DMS79 treated with DMSO at 0.1 percent for 48 hours (cell line): ENCODE measurements around the gene RLN2.

Experiments used
- DNase-seq: peaks from one replicate; lab custom pipeline; 2025; lab: John Stamatoyannopoulos, UW

RLN2 gene

DNA sequence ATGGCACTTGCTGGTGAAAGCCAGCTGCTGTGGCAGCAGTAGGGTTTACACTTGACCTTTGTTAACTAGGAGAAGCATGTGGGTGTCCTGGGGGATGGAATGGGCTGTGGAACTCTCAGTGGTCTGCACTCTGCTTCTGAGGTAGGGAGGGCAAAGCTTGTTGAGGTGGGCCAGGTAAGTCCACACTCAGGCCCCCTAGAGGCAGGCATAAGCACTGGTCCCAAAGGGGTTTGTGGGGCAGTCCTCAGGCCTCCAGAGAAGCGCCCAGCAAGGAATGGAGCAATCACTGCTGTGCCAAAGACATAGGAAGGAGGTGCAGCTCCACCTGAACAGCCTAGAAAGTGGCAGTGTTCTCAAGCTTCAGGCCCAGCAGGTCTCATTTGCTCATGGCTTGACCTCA is 38.6 kb downstream of the RLN2 start:
- no peak for DNase-seq

DNA sequence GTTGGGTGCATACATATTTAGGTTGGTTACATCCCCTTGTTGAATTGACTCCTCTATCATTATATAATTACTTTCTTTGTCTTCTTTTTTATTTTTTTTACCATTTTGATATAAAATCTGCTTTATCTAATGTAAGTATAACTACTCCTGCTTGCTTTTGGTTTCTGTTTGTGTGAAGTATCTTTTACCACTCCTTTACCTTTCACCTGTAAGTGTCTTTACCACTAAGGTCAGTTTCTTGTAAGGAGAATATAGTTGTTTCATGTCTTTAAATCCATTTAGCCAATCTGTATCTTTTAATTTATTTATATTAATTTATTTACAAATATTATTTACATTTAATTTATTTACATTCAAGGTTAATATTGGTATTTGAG is 40.3 kb downstream of the RLN2 start:
- DNase-seq: no peak

DNA sequence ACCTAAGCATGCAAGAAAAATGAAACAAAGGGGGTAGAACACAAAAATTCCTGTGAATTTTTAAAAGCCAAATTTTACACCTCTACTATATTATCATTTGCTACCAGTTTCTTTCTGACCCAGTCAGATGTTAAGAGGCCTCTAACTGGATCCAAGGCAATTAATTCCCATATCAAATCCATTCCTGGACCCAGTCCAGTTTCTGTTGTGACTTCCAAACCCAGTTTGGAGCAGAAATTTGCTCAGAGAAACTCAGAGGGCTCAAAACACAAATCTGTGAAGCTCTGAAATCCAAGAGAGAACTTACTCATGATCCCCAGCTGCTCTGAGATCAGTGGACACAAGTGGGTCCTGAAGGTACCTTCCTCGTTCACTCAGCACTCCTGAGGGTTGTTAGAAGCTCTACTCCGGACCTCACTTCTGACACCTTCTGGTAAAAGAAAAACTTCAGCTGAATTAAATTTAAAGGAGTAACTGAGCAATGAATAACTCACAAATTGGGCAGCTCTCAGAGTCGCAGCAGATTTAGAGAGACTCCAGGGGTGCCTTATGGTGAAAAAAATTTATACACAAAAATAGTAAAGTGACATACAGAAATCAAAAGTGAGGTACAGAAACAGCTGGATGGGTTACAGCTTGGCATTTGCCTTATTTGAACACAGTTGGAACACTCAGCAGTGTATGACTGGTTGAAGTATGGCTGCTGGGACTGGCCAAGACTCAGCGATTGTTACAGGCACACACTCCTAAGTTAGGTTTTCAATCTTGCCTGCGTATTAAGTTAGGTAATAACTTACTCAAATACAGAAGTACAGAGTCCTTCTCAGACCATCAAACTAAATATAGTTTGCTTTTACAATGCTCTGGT is 40.9 kb downstream of the RLN2 start:
- DNase-seq: no peak
